Measurements from ENCODE around the gene MAGI1. TPM values are rescaled to one million over a fixed set of nuclear protein-coding genes. Genes with fewer than 3 reads are reported as not detected.

Gene MAGI1
- total RNA-seq, 2 donors from 2014 or later = 38.6 to 45.1 TPM

GRCh38 chr3:66076861-66077470 is 38.2 kb upstream of the MAGI1 start:
- no peaks in the 10 kb centered on the region for H3K9me3 ChIP-seq (ENCODE audit: control insufficient read depth, low read length)

GRCh38 chr3:66075281-66075680 is 36.6 kb upstream of the MAGI1 start:
- no peak overlapping the region for H3K4me3 Mint-ChIP-seq
- no peaks in the 10 kb centered on the region for H3K9me3 Mint-ChIP-seq
- peaks cover 2% of the 10 kb centered on the region for H3K9me3 ChIP-seq (ENCODE audit: control insufficient read depth, low read length)
- no peaks in the 10 kb centered on the region for H3K36me3 Mint-ChIP-seq (ENCODE audit: low read depth)
- H3K36me3 ChIP-seq (ENCODE audit: control insufficient read depth, insufficient read depth, low read length) = no peaks in the 10 kb centered on the region
- no peaks in the 10 kb centered on the region for H3K27me3 ChIP-seq (ENCODE audit: control insufficient read depth, insufficient read depth, low read length, poor library complexity, severe bottlenecking)
- peaks cover 2% of the 10 kb centered on the region for H3K4me1 Mint-ChIP-seq
- no peak overlapping the region for H3K27ac Mint-ChIP-seq
- H3K27ac ChIP-seq (ENCODE audit: low read depth, low read length) = no peak overlapping the region
- H3K9ac ChIP-seq (ENCODE audit: extremely low read depth, low read length, poor library complexity, severe bottlenecking) = no peak overlapping the region
- TF ChIP-seq CTCF (conservative IDR thresholded peaks at IDR 0.05) = no peak
- H3K4me3 ChIP-seq (ENCODE audit: low read length) = no peak overlapping the region
- DNase-seq = no peak
- 79 to 94% methylated on average over 4 of the region's 4 CpGs for WGBS, 2 experiments (ENCODE audit: insufficient coverage in 1 of 2, insufficient read length in 1 of 2)
- H3K4me1 ChIP-seq (ENCODE audit: control insufficient read depth, insufficient read depth, low read length) = no peaks in the 10 kb centered on the region
- no peaks in the 10 kb centered on the region for H3K27me3 Mint-ChIP-seq (ENCODE audit: insufficient read depth)

More at GRCh38 chr3:66076861-66077470, 38.2 kb upstream of the MAGI1 start:
- peaks cover 2% of the 10 kb centered on the region for H3K4me1 Mint-ChIP-seq
- H3K27me3 ChIP-seq (ENCODE audit: control insufficient read depth, insufficient read depth, low read length, poor library complexity, severe bottlenecking) = no peaks in the 10 kb centered on the region
- no peak overlapping the region for H3K27ac Mint-ChIP-seq
- H3K4me1 ChIP-seq (ENCODE audit: control insufficient read depth, insufficient read depth, low read length) = no peaks in the 10 kb centered on the region
- no peaks in the 10 kb centered on the region for H3K36me3 Mint-ChIP-seq (ENCODE audit: low read depth)
- no peak overlapping the region for H3K27ac ChIP-seq (ENCODE audit: low read depth, low read length)
- no peaks in the 10 kb centered on the region for H3K36me3 ChIP-seq (ENCODE audit: control insufficient read depth, insufficient read depth, low read length)
- no peak for TF ChIP-seq CTCF (conservative IDR thresholded peaks at IDR 0.05)
- WGBS, 2 experiments (ENCODE audit: insufficient coverage in 1 of 2, insufficient read length in 1 of 2) = 86 to 96% methylated on average over 4 to 6 of the region's 6 CpGs
- no peak overlapping the region for H3K4me3 Mint-ChIP-seq
- no peak for DNase-seq
- H3K9ac ChIP-seq (ENCODE audit: extremely low read depth, low read length, poor library complexity, severe bottlenecking) = no peak overlapping the region
- H3K4me3 ChIP-seq (ENCODE audit: low read length) = no peak overlapping the region
- H3K9me3 Mint-ChIP-seq = no peaks in the 10 kb centered on the region
- H3K27me3 Mint-ChIP-seq (ENCODE audit: insufficient read depth) = no peaks in the 10 kb centered on the region

GRCh38 chr3:66073464-66074141 is 34.9 kb upstream of the MAGI1 start:
- no peak for TF ChIP-seq CTCF (conservative IDR thresholded peaks at IDR 0.05)
- Mint-ChIP-seq H3K36me3 (ENCODE audit: low read depth) (peaks cover 3% of the 10 kb centered on the region), H3K27me3 (ENCODE audit: insufficient read depth) (no peaks in the 10 kb centered on the region), H3K27ac (no peak overlapping the region), H3K9me3 (peaks cover 7% of the 10 kb centered on the region), H3K4me1 (peaks cover 2% of the 10 kb centered on the region), H3K4me3 (no peak overlapping the region)
- H3K36me3 ChIP-seq (ENCODE audit: control insufficient read depth, insufficient read depth, low read length) = no peaks in the 10 kb centered on the region
- no peak overlapping the region for H3K27ac ChIP-seq (ENCODE audit: low read depth, low read length)
- WGBS, 2 experiments (ENCODE audit: insufficient coverage in 1 of 2, insufficient read length in 1 of 2) = 84 to 88% methylated on average over 6 to 8 of the region's 8 CpGs
- no peak for DNase-seq
- H3K9me3 ChIP-seq (ENCODE audit: control insufficient read depth, low read length) = peaks cover 11% of the 10 kb centered on the region
- H3K4me3 ChIP-seq (ENCODE audit: low read length) = no peak overlapping the region
- no peaks in the 10 kb centered on the region for H3K27me3 ChIP-seq (ENCODE audit: control insufficient read depth, insufficient read depth, low read length, poor library complexity, severe bottlenecking)
- H3K9ac ChIP-seq (ENCODE audit: extremely low read depth, low read length, poor library complexity, severe bottlenecking) = no peak overlapping the region
- no peaks in the 10 kb centered on the region for H3K4me1 ChIP-seq (ENCODE audit: control insufficient read depth, insufficient read depth, low read length)
